ENCODE measurements around the gene UQCRC1. TPM values are rescaled to one million over a fixed set of nuclear protein-coding genes. Genes with fewer than 3 reads are reported as not detected.
"Not testable (repeated sequence)": the region's sequence is repeated elsewhere in the genome, so short reads cannot be mapped to it uniquely, and the experiment has no call there.

The UQCRC1 gene
- total RNA-seq, 2 experiments from 2014 or later, result 150 to 157 TPM

GRCh38 chr3:48553886-48554845 lies 55.3 kb downstream of the UQCRC1 start:
- ChIA-PET POLR2A (no interaction called here), CTCF (interaction anchor here (0.6 to 5.4 kb wide), 9 partner anchors 10 to 153 kb away, joined by 3 to 28 read pairs (median 4); no protein-coding TSS in a partner anchor)
- no peaks in the 10 kb centered on the region for H3K9me3 Mint-ChIP-seq
- no peak for DNase-seq
- H3K4me3 Mint-ChIP-seq, result peak overlapping the region; percentile 78
- peaks cover 2% of the 10 kb centered on the region for H3K36me3 Mint-ChIP-seq (ENCODE audit: low read depth)
- H3K27me3 Mint-ChIP-seq, result no peaks in the 10 kb centered on the region
- H3K4me1 Mint-ChIP-seq, result peaks cover 55% of the 10 kb centered on the region
- no peak overlapping the region for H3K27ac Mint-ChIP-seq

- H3K4me3 Mint-ChIP-seq, result no peak overlapping the region
- CTCF ChIA-PET, result interaction anchor here (0.6 to 5.4 kb wide), 10 partner anchors 9 to 407 kb away, joined by 3 to 28 read pairs (median 4); no protein-coding TSS in a partner anchor
- POLR2A ChIA-PET, result no interaction called here
- H3K4me1 Mint-ChIP-seq, result peaks cover 55% of the 10 kb centered on the region
- H3K9me3 Mint-ChIP-seq, result no peaks in the 10 kb centered on the region
- H3K36me3 Mint-ChIP-seq (ENCODE audit: low read depth), result peaks cover 7% of the 10 kb centered on the region
- peak overlapping the region; percentile 2 for H3K27ac Mint-ChIP-seq
- H3K27me3 Mint-ChIP-seq, result no peaks in the 10 kb centered on the region
- DNase-seq, result no peak
These were observed 56.1 kb downstream of the UQCRC1 start for GRCh38 chr3:48553361-48553760.

- Mint-ChIP-seq H3K36me3 (ENCODE audit: low read depth) (peaks cover 13% of the 10 kb centered on the region), H3K27me3 (no peaks in the 10 kb centered on the region), H3K4me1 (peaks cover 54% of the 10 kb centered on the region), H3K4me3 (no peak overlapping the region), H3K27ac (peak overlapping the region; percentile 2), H3K9me3 (no peaks in the 10 kb centered on the region)
- ChIA-PET POLR2A (no interaction called here), CTCF (interaction anchor here (0.6 to 5.4 kb wide), 6 partner anchors 9 to 954 kb away, joined by 3 to 28 read pairs (median 3); no protein-coding TSS in a partner anchor)
- no peak for DNase-seq
These were observed 57.1 kb downstream of the UQCRC1 start for GRCh38 chr3:48552111-48552951.

- POLR2A ChIA-PET, H3K9me3 Mint-ChIP-seq, H3K27me3 Mint-ChIP-seq, H3K27ac Mint-ChIP-seq, H3K4me3 Mint-ChIP-seq, DNase-seq: not testable (repeated sequence)
- Mint-ChIP-seq H3K36me3 (ENCODE audit: low read depth) (peaks cover 16% of the 10 kb centered on the region), H3K4me1 (peaks cover 56% of the 10 kb centered on the region)
- CTCF ChIA-PET, result interaction anchor here (0.6 to 5.4 kb wide), 3 partner anchors 41 to 115 kb away, joined by 3 to 28 read pairs (median 3); no protein-coding TSS in a partner anchor
These were observed 57.8 kb downstream of the UQCRC1 start for GRCh38 chr3:48551651-48552050.

Small RNA genes lying within 50 kb of the gene (microRNA-seq; reads per million reads assigned to microRNA genes)
- gene MIR4793 (ENCODE audit: borderline microRNAs expressed, borderline replicate concordance) (not detected), gene MIR6823 (ENCODE audit: borderline microRNAs expressed, borderline replicate concordance) (not detected), gene MIR711 (ENCODE audit: borderline microRNAs expressed, borderline replicate concordance) (not detected)

Other genes starting within 250 kb of the UQCRC1 start
- not detected for gene FBXW12, start 237.4 kb downstream of the UQCRC1 start, total RNA-seq
- gene PLXNB1, start 179.6 kb downstream of the UQCRC1 start, total RNA-seq, result 1 to 10 TPM; 2.3 to 2.5 TPM
- 10 to 100 TPM; 11.6 to 15.1 TPM for gene CCDC51, start 169.5 kb downstream of the UQCRC1 start, total RNA-seq
- 100 to 1,000 TPM; 285 to 290 TPM for gene TMA7, start 169.4 kb downstream of the UQCRC1 start, total RNA-seq
- 10 to 100 TPM; 17.4 to 19.4 TPM for gene ATRIP, start 162.9 kb downstream of the UQCRC1 start, total RNA-seq
- 100 to 1,000 TPM; 266 to 271 TPM for gene SHISA5, start 105.5 kb downstream of the UQCRC1 start, total RNA-seq
- gene PFKFB4, start 52.8 kb downstream of the UQCRC1 start, total RNA-seq, result 10 to 100 TPM; 21.6 to 24.9 TPM
- gene UCN2, start 45.9 kb downstream of the UQCRC1 start, total RNA-seq, result not detected
- 1 to 10 TPM in 1 of 2 experiments, under 1 TPM in 1; 0.52 to 1.3 TPM for gene COL7A1, start 14.3 kb downstream of the UQCRC1 start, total RNA-seq
- gene TMEM89, start 12.1 kb upstream of the UQCRC1 start, total RNA-seq, result under 1 TPM; 0.32 to 0.33 TPM
- gene SLC26A6, start 25.8 kb upstream of the UQCRC1 start, total RNA-seq, result 10 to 100 TPM; 41.3 to 45.7 TPM
- gene CELSR3, start 53.2 kb upstream of the UQCRC1 start, total RNA-seq, result 1 to 10 TPM; 7.9 to 8.6 TPM
- 10 to 100 TPM; 41.5 to 42.6 TPM for gene NCKIPSD, start 76.3 kb upstream of the UQCRC1 start, total RNA-seq
- 10 to 100 TPM; 56.6 to 61.2 TPM for gene IP6K2, start 107.6 kb upstream of the UQCRC1 start, total RNA-seq
- gene PRKAR2A, start 238.2 kb upstream of the UQCRC1 start, total RNA-seq, result 10 to 100 TPM; 26.4 to 27.2 TPM

Data from activated CD4-positive, alpha-beta T cell treated with anti-CD3 and anti-CD28 coated beads, Interleukin-2, amount 10 ng/mL, durations not matched to agents 7 days and 5 days (primary cell).